A549 (cell line): ENCODE data around the gene BCAP31. TPM values are rescaled to one million over a fixed set of nuclear protein-coding genes. Genes with fewer than 3 reads are reported as not detected.
"Not testable (repeated sequence)": the region's sequence is repeated elsewhere in the genome, so short reads cannot be mapped to it uniquely, and the experiment has no call there.

ENCODE experiments used
- ATAC-seq, 2 experiments: fragments of 200-7000 bp in 1 of 2; fragments of >200 bp in 1 of 2; cut with Nextera tagmentation in 1 of 2; cut with Tn5 transposase in 1 of 2; 3 replicates each; pipeline versions ENCODE4 v1.8.0 to v1.9.1; 2018 to 2020; ENCODE audit warnings: mild to moderate bottlenecking in 1 of 2, moderate library complexity in 1 of 2
- CTCF ChIA-PET: fragments of 300-600 bp; sonication (Branson Sonifier 250); formaldehyde crosslinking; extraction: SDS; loops from one replicate; lab custom pipeline; 2021; ENCODE audit warnings: antibody characterized with exemption, inconsistent platforms; lab: Yijun Ruan, JAX
- POLR2A ChIA-PET: fragments of 350-600 bp; formaldehyde crosslinking; extraction: SDS; loops from one replicate; lab custom pipeline; 2021; ENCODE audit warnings: antibody characterized with exemption, inconsistent platforms; lab: Yijun Ruan, JAX
- DNase-seq, 2 experiments: peaks; one replicate each; pipeline versions ENCODE4 v3.0.0 to v3.0.0-alpha.2; 2011 to 2016; ENCODE audit warnings: low read depth in 1 of 2, low spot score in 1 of 2
- FAIRE-seq: peaks from 2 replicates; lab custom pipeline; 2011; peaks lifted over from hg19 to GRCh38; lab: Jason Lieb, UNC
- H3K27ac ChIP-seq, 2 experiments: fragments of >200 bp; sonication (Bioruptor Twin); formaldehyde crosslinking; 3 replicates each; pipeline ENCODE4 v1.5.1; 2016 to 2017
- H3K4me1 ChIP-seq: fragments of >200 bp; sonication (Bioruptor Twin); formaldehyde crosslinking; 3 replicates; pipeline ENCODE4 v1.6.1; 2016
- H3K4me2 ChIP-seq: fragments of >200 bp; sonication (Bioruptor Twin); formaldehyde crosslinking; 3 replicates; pipeline ENCODE4 v1.6.1; 2016
- H3K4me3 ChIP-seq: fragments of >200 bp; sonication (Bioruptor Twin); formaldehyde crosslinking; 3 replicates; pipeline ENCODE4 v1.5.1; 2016
- H3K9me3 ChIP-seq: fragments of >200 bp; sonication (Bioruptor Twin); formaldehyde crosslinking; 3 replicates; pipeline ENCODE4 v1.6.1; 2016
- CBX8 ChIP-seq: fragments of 200-600 bp; sonication (generic); IDR thresholded peaks from 2 replicates; pipeline ENCODE4 v1.6.1; 2016
- CHD2 ChIP-seq: fragments of 150-350 bp; IDR thresholded peaks from 2 replicates; pipeline ENCODE4 v1.6.1; 2014; ENCODE audit warnings: low read length; ENCODE audit not compliant: partially characterized antibody
- EHF ChIP-seq: fragments of 250-450 bp; sonication (Bioruptor Pico); IDR thresholded peaks from 2 replicates; pipeline ENCODE4 v1.5.0; 2020; ENCODE audit warnings: mild to moderate bottlenecking
- ESRRA ChIP-seq: fragments of 150-350 bp; IDR thresholded peaks from 2 replicates; pipeline ENCODE4 v1.6.1; 2014; ENCODE audit warnings: mild to moderate bottlenecking, low read length, borderline replicate concordance
- FOSB ChIP-seq: fragments of 250-450 bp; sonication (Bioruptor Pico); IDR thresholded peaks from 2 replicates; pipeline ENCODE4 v1.5.0; 2020; ENCODE audit warnings: mild to moderate bottlenecking, moderate library complexity
- HEYL ChIP-seq: fragments of 250-450 bp; sonication (Bioruptor Pico); IDR thresholded peaks from 2 replicates; pipeline ENCODE4 v1.8.0; 2021; ENCODE audit warnings: mild to moderate bottlenecking, moderate library complexity
- HOXB13 ChIP-seq: fragments of 250-450 bp; sonication (Bioruptor Pico); IDR thresholded peaks from 2 replicates; pipeline ENCODE4 v1.5.0; 2020; ENCODE audit warnings: low read depth, mild to moderate bottlenecking, moderate library complexity
- JUNB ChIP-seq: fragments of >200 bp; sonication (Bioruptor Twin); formaldehyde crosslinking; IDR thresholded peaks from 2 replicates; pipeline ENCODE4 v1.6.1; 2016
- NPAS2 ChIP-seq: fragments of 250-450 bp; sonication (Bioruptor Pico); IDR thresholded peaks from 2 replicates; pipeline ENCODE4 v1.8.0; 2022; ENCODE audit warnings: mild to moderate bottlenecking, moderate library complexity, borderline replicate concordance
- NR3C1 ChIP-seq: fragments of >200 bp; sonication (Bioruptor Twin); formaldehyde crosslinking; IDR thresholded peaks from 3 replicates; pipeline ENCODE4 v1.6.1; 2017
- POLR2A ChIP-seq: IDR thresholded peaks from 2 replicates; pipeline ENCODE4 v1.6.1; 2012; ENCODE audit warnings: mild to moderate bottlenecking, low read length
- POLR2AphosphoS2 ChIP-seq: conservative IDR thresholded peaks from 2 replicates; pipeline ENCODE4 v1.6.1; 2012; ENCODE audit warnings: low read length, improper control_type of control experiment, inconsistent platforms
- RARB ChIP-seq: fragments of 250-450 bp; sonication (Bioruptor Pico); IDR thresholded peaks from 2 replicates; pipeline ENCODE4 v1.8.0; 2021; ENCODE audit warnings: mild to moderate bottlenecking, moderate library complexity
- SMC3 ChIP-seq: fragments of >200 bp; sonication (Bioruptor Twin); formaldehyde crosslinking; IDR thresholded peaks from 3 replicates; pipeline ENCODE4 v1.6.1; 2018; ENCODE audit warnings: inconsistent platforms
- ZC3H11A ChIP-seq: fragments of 450-650 bp; IDR thresholded peaks from 2 replicates; pipeline ENCODE4 v1.6.1; 2014; ENCODE audit warnings: antibody characterized with exemption, mild to moderate bottlenecking
- ZSCAN20 ChIP-seq: fragments of 250-450 bp; sonication (Bioruptor Pico); IDR thresholded peaks from 2 replicates; pipeline ENCODE4 v1.8.0; 2022; ENCODE audit warnings: mild to moderate bottlenecking, moderate library complexity
- WGBS: methylation state at CpG from one replicate; pipeline ENCODE4 v1.1.6; 2017; ENCODE audit errors: missing lambda C conversion rate; 5-methylcytosine and 5-hydroxymethylcytosine counted together
- polyA plus RNA-seq, 4 experiments: library from polyadenylated mRNA; depleted of rRNA in 3 of 4; stranded (reverse); fragments of >200 nt; fragmentation: RNase III in 1 of 4; extraction: RNeasy Plus Mini Kit Qiagen cat#74134 plus additional on column Dnase treatment in 1 of 4; gene quantifications; 2 replicates in 3 of 4; 3 replicates in 1 of 4; pipeline ENCODE4 v1.2.3, GENCODE V29; 2011 to 2017
- TF ChIP-seq, protein P1 (sequence below): fragments of >200 bp; sonication (Bioruptor Twin); formaldehyde crosslinking; IDR thresholded peaks from 2 replicates; pipeline ENCODE4 v1.6.1; 2016
- TF ChIP-seq, protein P2 (sequence below): fragments of >200 bp; sonication (Bioruptor Twin); formaldehyde crosslinking; IDR thresholded peaks from 3 replicates; pipeline ENCODE4 v1.5.1; 2016
- TF ChIP-seq, protein P3 (sequence below): fragments of 250-450 bp; sonication (Bioruptor Pico); IDR thresholded peaks from 2 replicates; pipeline ENCODE4 v1.5.0; 2021; ENCODE audit warnings: mild to moderate bottlenecking, moderate library complexity, borderline replicate concordance

Gene BCAP31
- polyA plus RNA-seq, 2 of the 4 experiments (the other 2 are of a cell fraction): 217 to 349 TPM

DNA sequence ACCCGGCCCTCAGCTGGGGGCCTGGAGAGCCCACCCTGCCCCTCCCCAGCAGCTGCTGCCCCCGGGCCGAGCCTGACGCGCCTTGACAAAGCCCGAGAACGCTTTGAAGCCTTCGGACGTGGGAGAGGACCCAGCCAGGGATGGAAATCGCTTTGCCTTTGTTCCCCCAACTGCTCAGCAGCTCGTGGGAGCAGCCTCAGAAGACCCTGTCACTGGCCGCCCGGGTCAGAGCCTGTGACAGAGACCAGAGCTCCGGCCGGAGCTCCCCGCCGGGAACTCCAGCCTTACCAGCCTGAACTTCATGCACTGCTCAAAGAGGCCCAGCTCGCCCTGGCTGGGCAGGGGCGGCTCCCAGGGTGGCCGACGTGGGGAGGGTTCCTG, 39.0 kb downstream of the BCAP31 start:
- CTCF ChIA-PET: interaction anchor here (0.9 to 3.5 kb wide), 2 partner anchors 17 to 23 kb away, joined by 3 to 32 read pairs; no protein-coding TSS in a partner anchor
- no peak overlapping the region for H3K4me2 ChIP-seq
- no peak overlapping the region for H3K27ac ChIP-seq
- no peak overlapping the region for H3K4me3 ChIP-seq
- FAIRE-seq: no peak
- no peaks in the 10 kb centered on the region for H3K9me3 ChIP-seq
- POLR2A ChIA-PET: no interaction called here
- ATAC-seq: no peak
- 91% methylated on average over 9 of the region's 21 CpGs for WGBS
- no peak for TF ChIP-seq POLR2A
- TF ChIP-seq, protein P1, sequence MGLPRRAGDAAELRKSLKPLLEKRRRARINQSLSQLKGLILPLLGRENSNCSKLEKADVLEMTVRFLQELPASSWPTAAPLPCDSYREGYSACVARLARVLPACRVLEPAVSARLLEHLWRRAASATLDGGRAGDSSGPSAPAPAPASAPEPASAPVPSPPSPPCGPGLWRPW: no peak
- TF ChIP-seq, protein P2, sequence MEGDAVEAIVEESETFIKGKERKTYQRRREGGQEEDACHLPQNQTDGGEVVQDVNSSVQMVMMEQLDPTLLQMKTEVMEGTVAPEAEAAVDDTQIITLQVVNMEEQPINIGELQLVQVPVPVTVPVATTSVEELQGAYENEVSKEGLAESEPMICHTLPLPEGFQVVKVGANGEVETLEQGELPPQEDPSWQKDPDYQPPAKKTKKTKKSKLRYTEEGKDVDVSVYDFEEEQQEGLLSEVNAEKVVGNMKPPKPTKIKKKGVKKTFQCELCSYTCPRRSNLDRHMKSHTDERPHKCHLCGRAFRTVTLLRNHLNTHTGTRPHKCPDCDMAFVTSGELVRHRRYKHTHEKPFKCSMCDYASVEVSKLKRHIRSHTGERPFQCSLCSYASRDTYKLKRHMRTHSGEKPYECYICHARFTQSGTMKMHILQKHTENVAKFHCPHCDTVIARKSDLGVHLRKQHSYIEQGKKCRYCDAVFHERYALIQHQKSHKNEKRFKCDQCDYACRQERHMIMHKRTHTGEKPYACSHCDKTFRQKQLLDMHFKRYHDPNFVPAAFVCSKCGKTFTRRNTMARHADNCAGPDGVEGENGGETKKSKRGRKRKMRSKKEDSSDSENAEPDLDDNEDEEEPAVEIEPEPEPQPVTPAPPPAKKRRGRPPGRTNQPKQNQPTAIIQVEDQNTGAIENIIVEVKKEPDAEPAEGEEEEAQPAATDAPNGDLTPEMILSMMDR: no peak
- TF ChIP-seq CHD2: no peak
- peaks cover 13% of the 10 kb centered on the region for H3K4me1 ChIP-seq
- DNase-seq: no peak

DNA sequence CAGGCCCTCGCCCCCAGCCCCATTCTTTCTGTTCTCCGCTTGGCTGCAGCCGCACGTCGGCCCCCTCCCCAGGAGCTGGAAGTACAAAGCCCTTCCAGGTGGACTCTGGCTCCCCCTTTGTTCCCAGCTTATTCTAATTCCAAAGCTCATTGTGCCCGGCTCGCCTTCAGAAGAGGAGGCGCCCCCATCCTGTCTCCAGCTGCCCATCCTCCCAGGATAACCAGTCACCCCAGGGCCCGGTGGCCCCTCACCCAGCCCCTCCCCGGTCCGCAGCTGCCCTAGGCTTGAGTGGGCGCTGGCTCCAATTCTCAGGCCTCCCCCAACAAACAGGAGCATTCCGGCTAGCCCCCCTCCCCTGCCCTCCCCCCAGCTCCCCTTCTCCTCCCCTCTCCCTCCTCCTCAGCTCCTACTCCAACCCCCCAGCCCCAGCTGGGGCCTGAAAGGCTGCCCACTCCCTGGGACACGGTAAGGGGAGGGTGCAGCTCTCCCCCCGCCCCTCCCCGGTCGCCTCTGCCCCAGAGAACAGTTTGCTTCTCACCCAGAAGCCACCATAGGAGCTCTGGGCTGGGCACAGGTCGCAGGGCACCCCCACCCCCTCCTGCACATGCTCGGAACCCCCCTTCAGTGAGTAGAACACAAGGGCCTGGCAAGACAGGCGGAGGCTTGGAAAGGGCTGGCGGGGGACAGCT, 39.6 kb downstream of the BCAP31 start:
- no peak for DNase-seq
- POLR2A ChIA-PET: no interaction called here
- Histone ChIP-seq H3K4me3 (no peak overlapping the region), H3K9me3 (no peaks in the 10 kb centered on the region), H3K27ac (no peak overlapping the region), H3K4me2 (no peak overlapping the region), H3K4me1 (peaks cover 13% of the 10 kb centered on the region)
- no peak for ATAC-seq
- no peak for FAIRE-seq
- CTCF ChIA-PET: interaction anchor here (0.9 to 3.5 kb wide), 5 partner anchors 16 to 75 kb away, joined by 3 to 32 read pairs (median 4); no protein-coding TSS in a partner anchor
- no peak for TF ChIP-seq CBX8
- TF ChIP-seq NR3C1: no peak
- no peak for TF ChIP-seq EHF
- TF ChIP-seq, protein P3, sequence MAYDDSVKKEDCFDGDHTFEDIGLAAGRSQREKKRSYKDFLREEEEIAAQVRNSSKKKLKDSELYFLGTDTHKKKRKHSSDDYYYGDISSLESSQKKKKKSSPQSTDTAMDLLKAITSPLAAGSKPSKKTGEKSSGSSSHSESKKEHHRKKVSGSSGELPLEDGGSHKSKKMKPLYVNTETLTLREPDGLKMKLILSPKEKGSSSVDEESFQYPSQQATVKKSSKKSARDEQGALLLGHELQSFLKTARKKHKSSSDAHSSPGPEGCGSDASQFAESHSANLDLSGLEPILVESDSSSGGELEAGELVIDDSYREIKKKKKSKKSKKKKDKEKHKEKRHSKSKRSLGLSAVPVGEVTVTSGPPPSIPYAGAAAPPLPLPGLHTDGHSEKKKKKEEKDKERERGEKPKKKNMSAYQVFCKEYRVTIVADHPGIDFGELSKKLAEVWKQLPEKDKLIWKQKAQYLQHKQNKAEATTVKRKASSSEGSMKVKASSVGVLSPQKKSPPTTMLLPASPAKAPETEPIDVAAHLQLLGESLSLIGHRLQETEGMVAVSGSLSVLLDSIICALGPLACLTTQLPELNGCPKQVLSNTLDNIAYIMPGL (CRISPR knock-in tag): no peak
- TF ChIP-seq HOXB13 (CRISPR knock-in tag): no peak
- TF ChIP-seq ESRRA: no peak
- no peak for TF ChIP-seq ZC3H11A
- 71% methylated on average over 9 of the region's 21 CpGs for WGBS

DNA sequence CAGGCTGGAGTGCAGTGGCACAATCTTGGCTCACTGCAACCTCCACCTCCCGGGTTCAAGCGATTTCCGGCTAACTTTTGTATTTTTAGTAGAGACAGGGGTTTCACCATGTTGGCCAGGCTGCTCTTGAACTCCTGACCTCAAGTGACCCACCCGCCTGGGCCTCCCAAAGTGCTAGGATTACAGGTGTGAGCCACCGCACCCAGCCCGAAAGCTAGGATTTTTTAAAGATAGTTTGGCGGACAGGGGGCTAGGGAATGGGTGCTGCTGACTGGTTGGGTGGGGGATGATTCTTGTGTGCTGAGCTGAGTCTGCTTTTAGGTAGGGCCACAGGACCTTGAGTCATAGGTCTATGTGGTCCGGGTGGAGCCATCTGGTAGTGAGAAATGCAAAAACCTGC, 40.7 kb downstream of the BCAP31 start:
- CTCF ChIA-PET: interaction anchor here (0.9 to 3.5 kb wide), 5 partner anchors 15 to 74 kb away, joined by 3 to 32 read pairs (median 4); no protein-coding TSS in a partner anchor

DNA sequence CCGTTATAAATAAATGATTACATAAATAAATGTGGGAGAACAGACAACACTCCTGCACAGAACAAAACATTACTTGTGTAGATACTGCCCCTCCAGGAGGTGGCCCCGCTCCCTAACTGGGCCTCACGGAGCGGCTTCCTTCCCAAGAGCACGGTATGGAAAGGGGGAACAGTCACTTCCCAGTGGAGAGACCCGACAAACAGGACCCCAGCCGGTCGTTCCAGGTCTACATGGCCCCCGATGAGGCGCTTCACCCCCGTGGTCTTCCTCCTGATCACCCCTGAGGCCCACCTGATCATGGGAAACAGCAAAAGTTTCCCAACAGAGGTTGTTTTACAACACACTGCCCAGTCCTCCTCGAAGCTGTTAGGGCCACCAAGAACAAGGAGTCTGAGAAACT, 43.0 kb downstream of the BCAP31 start:
- Histone ChIP-seq H3K4me3 (no peak overlapping the region), H3K9me3 (no peaks in the 10 kb centered on the region), H3K4me1 (no peaks in the 10 kb centered on the region), H3K4me2 (no peak overlapping the region), H3K27ac (no peak overlapping the region)
- ChIA-PET CTCF (interaction anchor here (0.7 to 1.3 kb wide), 3 partner anchors 18 to 126 kb away, joined by 3 to 4 read pairs (median 3); no protein-coding TSS in a partner anchor), POLR2A (no interaction called here)
- TF ChIP-seq NR3C1 (no peak), POLR2AphosphoS2 (no peak), HEYL (CRISPR knock-in tag) (no peak), RARB (CRISPR knock-in tag) (no peak), FOSB (CRISPR knock-in tag) (no peak), JUNB (no peak), CBX8 (no peak), ZSCAN20 (CRISPR knock-in tag) (no peak), SMC3 (no peak), NPAS2 (no peak)
- WGBS: 60% methylated on average over 8 of the region's 12 CpGs
- FAIRE-seq: no peak
- no peak for ATAC-seq
- DNase-seq: no peak

More for the DNA sequence above, 40.7 kb downstream of the BCAP31 start:
- FAIRE-seq, H3K4me3 ChIP-seq, ATAC-seq, H3K27ac ChIP-seq, POLR2A ChIA-PET, H3K9me3 ChIP-seq, H3K4me1 ChIP-seq, H3K4me2 ChIP-seq, DNase-seq: not testable (repeated sequence)
- WGBS: 80% methylated on average over 7 of the region's 8 CpGs
